Body of pancreas (tissue), 4 donors: ENCODE data around the gene DOCK2. TPM values are rescaled to one million over a fixed set of nuclear protein-coding genes. Genes with fewer than 3 reads are reported as not detected.
A peak's percentile ranks its signal among the peaks of the same experiment; 100 is the strongest.

Experiments
- ATAC-seq: fragments of 150-250 bp; one replicate; pipeline ENCODE4 v1.9.1; 2016
- DNase-seq, 4 donors: peaks; one replicate each; pipeline ENCODE4 v3.0.0-alpha.2; 2019
- H3K27ac ChIP-seq, 4 donors: fragments of 200-600 bp; sonication (generic); 1 replicate in 3 of 4; 2 replicates in 1 of 4; pipeline versions ENCODE4 v1.5.1 to v1.6.1; 2016 to 2019; ENCODE audit warnings: mild to moderate bottlenecking in 1 of 4, mixed read lengths in 1 of 4, moderate library complexity in 1 of 4
- H3K27me3 ChIP-seq, 2 donors: fragments of 200-600 bp; sonication (generic); one replicate each; pipeline ENCODE4 v1.6.0; 2016; ENCODE audit warnings: mild to moderate bottlenecking in 1 of 2
- H3K36me3 ChIP-seq, 2 donors: fragments of 200-600 bp; sonication (generic); replicated peaks in 1 of 2; 2 replicates each; pipeline ENCODE4 v1.5.1; 2016; ENCODE audit warnings: low read depth in 2 of 2; ENCODE audit not compliant: insufficient read depth in 1 of 2
- H3K4me1 ChIP-seq: fragments of 200-600 bp; sonication (generic); one replicate; pipeline ENCODE4 v1.6.0; 2016
- H3K4me3 ChIP-seq, 2 donors: fragments of 200-600 bp; sonication (generic); 1 replicate in 1 of 2; 2 replicates in 1 of 2; pipeline ENCODE4 v1.5.1; 2016 to 2019
- H3K9me3 ChIP-seq, 3 donors: fragments of 200-600 bp; sonication (generic); 1 replicate in 2 of 3; 2 replicates in 1 of 3; pipeline ENCODE4 v1.5.1; 2016
- POLR2A ChIP-seq, 3 donors: fragments of 450-650 bp; IDR thresholded peaks; one replicate each; pipeline ENCODE4 v1.6.1; 2016; ENCODE audit warnings: antibody characterized with exemption in 3 of 3, mild to moderate bottlenecking in 2 of 3
- WGBS, 2 donors: methylation state at CpG; one replicate each; pipeline ENCODE4 v1.1.5; 2017; 5-methylcytosine and 5-hydroxymethylcytosine counted together
- intact Hi-C: fragments of 100-400 bp; cut with DNase I; formaldehyde crosslinking; loops from one replicate; pipeline ENCODE4 v1.15.1; 2023
- total RNA-seq, 2 donors: library from RNA; depleted of rRNA; stranded (reverse); fragments of >200 nt; gene quantifications; one replicate each; pipeline ENCODE4 v1.1.0, GENCODE V29; 2016
- TF ChIP-seq, protein P1 (sequence below), 7 experiments: fragments of 450-650 bp in 4 of 7; fragments of 200-600 bp in 3 of 7; sonication (generic) in 3 of 7; IDR thresholded peaks; one replicate each; pipeline ENCODE4 v1.5.1; 2016 to 2019; ENCODE audit warnings: antibody characterized with exemption in 7 of 7

DOCK2 gene
- total RNA-seq, 2 donors from 2014 or later: 3.1 to 7.6 TPM

GRCh38 chr5:169914766-169915165 lies 277.7 kb downstream of the DOCK2 start:
- TF ChIP-seq, protein P1, sequence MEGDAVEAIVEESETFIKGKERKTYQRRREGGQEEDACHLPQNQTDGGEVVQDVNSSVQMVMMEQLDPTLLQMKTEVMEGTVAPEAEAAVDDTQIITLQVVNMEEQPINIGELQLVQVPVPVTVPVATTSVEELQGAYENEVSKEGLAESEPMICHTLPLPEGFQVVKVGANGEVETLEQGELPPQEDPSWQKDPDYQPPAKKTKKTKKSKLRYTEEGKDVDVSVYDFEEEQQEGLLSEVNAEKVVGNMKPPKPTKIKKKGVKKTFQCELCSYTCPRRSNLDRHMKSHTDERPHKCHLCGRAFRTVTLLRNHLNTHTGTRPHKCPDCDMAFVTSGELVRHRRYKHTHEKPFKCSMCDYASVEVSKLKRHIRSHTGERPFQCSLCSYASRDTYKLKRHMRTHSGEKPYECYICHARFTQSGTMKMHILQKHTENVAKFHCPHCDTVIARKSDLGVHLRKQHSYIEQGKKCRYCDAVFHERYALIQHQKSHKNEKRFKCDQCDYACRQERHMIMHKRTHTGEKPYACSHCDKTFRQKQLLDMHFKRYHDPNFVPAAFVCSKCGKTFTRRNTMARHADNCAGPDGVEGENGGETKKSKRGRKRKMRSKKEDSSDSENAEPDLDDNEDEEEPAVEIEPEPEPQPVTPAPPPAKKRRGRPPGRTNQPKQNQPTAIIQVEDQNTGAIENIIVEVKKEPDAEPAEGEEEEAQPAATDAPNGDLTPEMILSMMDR (IDR thresholded peaks at IDR 0.05): no peak
- TF ChIP-seq POLR2A (IDR thresholded peaks at IDR 0.05): no peak
- WGBS, 2 donors: 56 to 75% methylated on average over 2 of the region's 2 CpGs
- Histone ChIP-seq H3K27me3 (no peaks in the 10 kb centered on the region), H3K36me3 (no peaks in the 10 kb centered on the region), H3K4me3 (no peak overlapping the region), H3K4me1 (no peaks in the 10 kb centered on the region), H3K27ac (no peak overlapping the region), H3K9me3 (no peaks in the 10 kb centered on the region)
- peak in 3 of 4 donors; percentile 14 to 23 (median 18) for DNase-seq
- no peak for ATAC-seq
- intact Hi-C loops: no loop called here

GRCh38 chr5:169917500-169917899 lies 280.4 kb downstream of the DOCK2 start:
- Histone ChIP-seq H3K4me1 (no peaks in the 10 kb centered on the region), H3K27ac (no peak overlapping the region), H3K9me3 (no peaks in the 10 kb centered on the region), H3K4me3 (no peak overlapping the region), H3K36me3 (no peaks in the 10 kb centered on the region), H3K27me3 (no peaks in the 10 kb centered on the region)
- ATAC-seq (no peak), DNase-seq (no peak)
- intact Hi-C loops: no loop called here
- TF ChIP-seq, protein P1 (IDR thresholded peaks at IDR 0.05): no peak
- no peak for TF ChIP-seq POLR2A (IDR thresholded peaks at IDR 0.05)
- WGBS, 2 donors: 63 to 69% methylated on average over 2 of the region's 2 CpGs

- H3K4me3 ChIP-seq: no peak overlapping the region
- H3K27ac ChIP-seq: no peak overlapping the region
- no peaks in the 10 kb centered on the region for H3K27me3 ChIP-seq
- no peak for ATAC-seq
- TF ChIP-seq POLR2A (IDR thresholded peaks at IDR 0.05): no peak
- TF ChIP-seq, protein P1 (IDR thresholded peaks at IDR 0.05): no peak
- no peaks in the 10 kb centered on the region for H3K9me3 ChIP-seq
- H3K36me3 ChIP-seq: no peaks in the 10 kb centered on the region
- DNase-seq: no peak
- no peaks in the 10 kb centered on the region for H3K4me1 ChIP-seq
- intact Hi-C loops: no loop called here
- WGBS, 2 donors: 84 to 91% methylated on average over 2 of the region's 2 CpGs
Measured at GRCh38 chr5:169918228-169918627, 281.2 kb downstream of the DOCK2 start.

DNA sequence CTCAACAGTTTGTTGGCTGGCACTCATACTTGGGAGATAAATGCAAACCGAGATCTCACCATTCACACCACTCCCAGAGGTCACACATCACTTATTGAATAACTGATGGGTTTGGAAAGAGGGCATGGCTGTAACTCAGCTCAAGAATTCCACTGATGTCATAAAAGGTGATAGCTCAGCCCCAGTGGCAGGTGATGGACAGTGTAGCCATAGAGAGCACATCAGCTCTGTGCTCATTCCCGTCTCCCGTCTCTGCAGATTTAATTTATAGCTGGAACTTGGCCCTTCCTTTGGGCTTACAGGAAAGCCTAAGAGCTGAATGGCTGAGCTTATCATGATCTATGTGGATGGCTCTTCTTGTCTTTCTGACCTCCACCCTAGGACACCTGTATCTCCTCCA lies 283.4 kb downstream of the DOCK2 start:
- TF ChIP-seq POLR2A (IDR thresholded peaks at IDR 0.05): no peak
- intact Hi-C loops: no loop called here
- ATAC-seq (no peak), DNase-seq (no peak)
- Histone ChIP-seq H3K27ac (no peak overlapping the region), H3K36me3 (no peaks in the 10 kb centered on the region), H3K27me3 (no peaks in the 10 kb centered on the region), H3K9me3 (no peaks in the 10 kb centered on the region), H3K4me1 (no peaks in the 10 kb centered on the region), H3K4me3 (no peak overlapping the region)
- WGBS, 2 donors: 53 to 56% methylated on average over 3 of the region's 3 CpGs

DNA sequence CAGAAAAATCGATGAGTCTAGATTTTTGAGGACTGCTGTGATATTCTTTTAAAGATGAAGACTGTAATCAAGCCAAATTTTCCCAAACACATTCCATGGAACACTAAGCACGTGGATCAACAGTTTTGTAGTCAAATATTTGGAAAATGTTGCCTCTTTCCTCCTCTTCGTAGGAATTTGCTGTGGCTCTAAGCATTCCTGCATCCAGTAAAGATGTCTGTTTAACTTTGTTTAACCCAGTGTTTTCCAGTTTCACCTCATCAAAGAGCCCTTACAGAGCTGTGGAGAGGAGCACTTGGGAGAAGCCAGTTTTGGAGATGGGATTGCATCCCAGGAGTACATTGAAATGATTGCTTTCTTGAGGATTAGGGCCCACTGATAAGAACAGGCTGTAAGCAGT lies 284.3 kb downstream of the DOCK2 start:
- Histone ChIP-seq H3K4me1 (no peaks in the 10 kb centered on the region), H3K9me3 (no peaks in the 10 kb centered on the region), H3K36me3 (no peaks in the 10 kb centered on the region), H3K4me3 (no peak overlapping the region), H3K27ac (no peak overlapping the region), H3K27me3 (no peaks in the 10 kb centered on the region)
- no peak for ATAC-seq
- no peak for TF ChIP-seq POLR2A (IDR thresholded peaks at IDR 0.05)
- TF ChIP-seq, protein P1 (IDR thresholded peaks at IDR 0.05): no peak
- intact Hi-C loops: no loop called here
- 19 to 33% methylated on average over 3 of the region's 3 CpGs for WGBS, 2 donors
- no peak for DNase-seq
